Measurements from ENCODE around the gene PRKG2.

The PRKG2 gene

DNA sequence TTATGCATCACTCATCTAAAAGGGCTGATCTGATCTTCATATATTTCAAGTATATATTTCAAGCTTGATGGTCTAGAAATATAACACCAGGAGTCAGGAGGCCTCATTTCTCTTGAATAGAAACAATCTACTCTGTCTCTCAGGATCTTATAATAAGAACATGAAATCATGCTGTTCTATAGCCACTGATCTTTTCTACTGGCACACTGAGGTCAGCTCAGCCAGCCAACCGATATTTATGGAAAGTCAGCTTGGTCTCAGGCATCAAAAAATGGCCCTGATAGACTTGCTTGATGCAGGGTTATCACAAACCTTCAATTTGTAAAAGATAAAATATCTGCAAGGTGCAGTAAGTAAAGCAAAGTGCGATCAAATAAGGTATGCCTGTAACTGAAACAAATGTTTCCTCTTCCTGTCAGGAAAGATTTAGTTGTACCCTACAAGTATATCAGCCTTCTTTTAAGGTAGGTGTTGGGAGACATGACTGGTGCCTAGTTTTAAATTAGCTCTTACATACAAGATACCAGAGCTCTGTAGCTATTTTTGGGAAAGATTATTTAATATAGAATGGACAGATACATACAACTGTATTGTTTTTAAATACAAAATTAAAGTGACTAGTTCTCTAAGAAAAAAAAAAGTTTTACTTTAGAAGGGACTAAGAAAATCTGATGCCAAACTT lies 121.2 kb downstream of the PRKG2 start:
- no peak for DNase-seq (ENCODE audit: low read depth)

DNA sequence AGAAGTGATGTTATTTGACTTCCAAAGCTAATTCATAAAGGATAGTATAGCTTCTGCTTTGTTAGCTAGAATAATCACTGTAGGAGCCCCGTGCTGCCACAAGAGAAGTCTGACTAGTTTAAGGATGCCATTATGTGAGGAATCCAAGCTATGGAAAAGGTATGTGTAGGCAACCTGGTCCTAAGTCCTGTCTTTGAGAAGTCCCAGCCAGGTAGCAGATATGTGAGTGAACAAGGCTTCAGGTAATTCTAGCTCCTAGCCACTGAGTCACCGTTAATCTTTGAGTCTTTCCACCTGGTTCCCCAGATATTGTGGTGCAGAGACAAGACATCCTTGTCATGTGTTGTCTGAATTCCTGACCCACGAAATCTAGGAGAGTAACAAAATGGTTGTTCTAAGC lies 129.0 kb downstream of the PRKG2 start:
- DNase-seq (ENCODE audit: low read depth): no peak

DNA sequence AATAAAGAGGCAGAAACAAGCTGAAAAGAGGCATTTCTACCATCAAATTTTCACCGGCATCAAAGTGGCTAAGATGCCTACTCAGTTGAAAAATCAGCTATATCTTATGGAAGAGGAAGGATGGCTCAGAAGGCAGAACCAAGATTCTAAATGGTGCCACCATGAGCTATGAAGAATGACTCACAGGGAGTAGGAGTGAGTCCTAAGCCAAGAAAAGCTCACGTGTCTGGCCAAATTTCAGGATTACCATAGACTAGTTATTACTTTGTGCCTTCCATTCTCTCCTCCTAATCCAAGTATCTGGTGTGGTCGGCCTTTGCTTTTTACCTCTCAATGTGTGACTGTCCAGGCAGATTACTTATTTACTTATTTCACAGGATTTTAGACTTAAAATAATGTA lies 129.7 kb downstream of the PRKG2 start:
- DNase-seq (ENCODE audit: low read depth): no peak

DNA sequence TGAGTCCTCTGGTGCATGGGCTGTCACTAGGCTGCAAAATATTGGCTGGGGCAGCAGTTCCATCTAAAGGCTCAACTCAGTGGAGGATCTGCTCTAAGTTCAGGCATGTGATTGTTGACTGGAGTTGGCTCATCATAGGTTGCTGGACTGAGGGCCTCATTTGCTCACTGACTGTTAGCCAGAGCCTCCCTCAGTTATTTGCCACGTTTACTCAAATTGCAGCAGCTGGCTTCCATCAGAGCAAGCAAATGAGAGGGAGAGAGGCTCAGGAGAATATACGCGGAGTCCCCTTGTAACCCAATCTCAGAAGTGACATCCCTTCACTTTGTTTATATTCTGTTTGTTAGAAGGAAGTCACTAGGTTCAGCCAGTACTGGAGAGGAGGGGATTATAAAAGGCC lies 130.4 kb downstream of the PRKG2 start:
- DNase-seq (ENCODE audit: low read depth): peak; percentile 35

DNA sequence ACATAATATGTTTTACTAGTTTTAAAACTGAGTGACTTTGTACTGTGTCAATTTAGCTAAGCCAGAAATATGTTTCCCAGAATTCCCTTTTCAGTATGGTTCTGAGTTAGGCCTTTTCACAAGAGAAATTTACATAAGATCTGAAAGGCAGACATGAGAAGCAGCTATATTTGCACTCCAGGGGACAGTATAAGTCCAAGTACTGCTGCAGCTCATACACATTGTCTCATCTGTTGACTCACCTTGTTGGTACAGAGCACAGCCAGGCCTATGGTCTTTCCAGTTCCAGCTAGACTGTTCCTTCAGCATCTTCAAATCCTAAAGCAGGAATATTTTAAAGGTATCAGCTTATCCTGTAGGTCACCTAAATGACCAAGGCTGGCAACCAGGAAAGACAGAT lies 131.0 kb downstream of the PRKG2 start:
- peak; percentile 41 for DNase-seq (ENCODE audit: low read depth)

DNA sequence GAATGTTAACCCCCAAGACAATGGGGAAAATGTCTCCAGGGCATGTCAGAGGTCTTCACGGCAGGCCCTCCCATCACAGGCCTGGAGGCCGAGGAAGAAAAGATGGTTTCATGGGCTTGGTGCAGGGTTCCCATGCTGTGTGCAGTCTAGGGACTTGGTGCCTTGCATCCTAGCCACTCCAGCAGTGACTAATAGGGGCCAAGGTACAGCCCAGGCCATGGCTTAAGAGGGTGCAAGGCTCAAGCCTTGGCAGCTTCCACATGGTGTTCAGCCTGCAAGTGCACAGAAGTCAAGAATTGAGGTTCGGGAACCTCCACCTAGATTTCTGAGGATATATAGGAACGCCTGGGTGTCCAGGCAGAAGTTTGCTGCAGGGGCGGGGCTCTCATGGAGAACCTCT lies 133.9 kb downstream of the PRKG2 start:
- DNase-seq (ENCODE audit: low read depth): no peak

DNA sequence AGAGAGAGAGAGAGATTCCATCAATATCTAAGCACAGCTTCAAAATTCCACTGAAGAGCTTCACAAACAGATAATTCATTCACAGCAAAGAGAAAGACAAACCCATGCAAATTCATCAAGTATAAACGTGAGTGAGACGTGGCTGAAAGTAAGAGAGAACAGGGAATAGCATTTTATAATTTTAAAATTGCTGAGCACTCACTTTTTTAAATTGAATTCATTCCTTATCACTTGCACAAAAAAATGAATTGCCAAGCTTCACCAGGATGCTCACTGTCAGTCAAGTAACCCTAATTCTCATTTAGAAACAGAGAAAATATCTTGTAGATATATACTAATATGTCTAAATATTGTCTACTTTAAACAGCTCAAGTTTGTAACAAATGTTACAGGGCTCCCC lies 144.0 kb downstream of the PRKG2 start:
- DNase-seq (ENCODE audit: low read depth): no peak

DNA sequence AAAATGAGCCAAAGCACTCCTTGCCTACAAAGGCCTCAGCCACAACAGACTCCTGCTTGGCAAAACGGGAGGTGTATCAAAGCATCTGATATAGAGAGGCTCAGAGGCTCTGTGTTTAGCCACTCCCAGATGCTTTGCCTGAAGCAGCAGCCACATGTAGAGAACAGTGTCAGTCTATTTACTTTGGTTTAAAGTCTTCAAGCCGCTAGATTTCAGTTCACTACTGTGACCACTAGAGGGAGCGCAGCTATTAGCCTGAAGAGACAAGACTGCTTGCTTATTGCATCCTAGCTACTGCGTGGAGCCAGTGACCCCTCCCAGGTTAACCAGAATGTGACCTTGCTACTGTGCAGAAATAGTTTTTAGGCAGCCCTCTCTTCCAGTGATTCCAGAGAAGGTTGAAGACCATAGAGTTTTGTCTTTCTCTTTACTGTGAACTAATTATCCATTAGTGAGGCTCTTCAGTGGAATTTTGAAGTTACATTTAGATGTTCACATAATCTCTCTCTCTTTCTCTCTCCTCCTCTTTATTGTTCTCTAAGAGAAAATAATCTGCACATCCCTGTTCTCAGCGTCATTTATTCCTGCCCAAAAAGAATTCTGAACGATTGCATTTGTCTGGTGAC lies 145.2 kb downstream of the PRKG2 start:
- peak; percentile 81 for DNase-seq (ENCODE audit: low read depth)

DNA sequence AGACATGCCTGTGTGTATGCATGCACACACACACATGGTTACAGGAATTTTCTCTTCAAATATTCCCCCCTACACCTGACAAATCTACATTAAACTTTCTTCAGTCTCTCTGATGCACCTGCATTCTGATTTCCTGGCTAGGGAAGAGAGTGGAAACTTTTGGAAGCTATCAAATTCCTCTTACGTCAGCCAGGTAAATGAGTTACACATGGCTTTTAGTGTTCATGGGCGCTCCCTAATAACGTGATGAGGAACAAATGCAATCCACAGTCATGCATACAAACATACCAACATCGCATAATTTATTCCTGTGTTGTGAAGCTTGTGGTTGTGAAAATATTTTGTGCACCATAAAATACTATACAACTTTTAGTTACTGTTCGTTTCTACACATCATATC lies 149.6 kb downstream of the PRKG2 start:
- no peak for DNase-seq (ENCODE audit: low read depth)

DNA sequence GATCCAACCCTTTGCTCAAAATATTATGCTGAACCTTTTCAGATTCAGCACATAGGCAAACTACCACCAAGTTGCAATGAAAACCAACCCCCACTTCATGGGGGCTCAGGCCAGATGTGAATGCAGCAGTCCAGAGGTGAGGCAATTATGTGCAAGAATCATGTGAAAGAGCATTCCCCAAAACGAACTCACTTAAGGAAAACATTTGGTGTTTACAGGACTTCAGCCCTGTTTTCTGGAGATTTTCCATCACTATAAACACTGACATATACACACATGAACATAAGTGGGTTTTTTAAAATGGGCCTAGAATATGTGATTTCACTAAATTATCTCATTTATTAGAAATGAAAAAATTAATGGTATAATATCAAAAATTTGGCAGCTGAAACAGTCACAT lies 153.0 kb downstream of the PRKG2 start:
- DNase-seq (ENCODE audit: low read depth): no peak

DNA sequence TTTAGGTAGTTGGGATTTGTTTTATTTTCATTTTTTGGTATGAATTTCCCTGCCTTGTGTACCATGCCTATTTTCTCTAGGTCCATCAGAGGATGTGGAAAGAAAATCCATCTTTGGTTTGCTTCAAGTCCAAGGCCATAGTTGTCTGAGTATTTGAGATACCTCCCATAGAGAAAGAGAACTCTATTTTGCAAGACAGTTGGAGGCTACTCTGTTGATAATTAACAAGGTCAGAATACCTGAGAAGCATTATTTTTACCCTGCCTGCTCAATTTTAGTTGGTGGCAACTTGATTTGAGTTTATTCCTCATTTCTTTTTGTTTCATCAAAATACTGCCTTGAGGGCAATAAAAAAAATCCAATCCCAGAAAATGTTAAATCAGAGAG lies 153.7 kb downstream of the PRKG2 start:
- DNase-seq (ENCODE audit: low read depth): no peak

DNA sequence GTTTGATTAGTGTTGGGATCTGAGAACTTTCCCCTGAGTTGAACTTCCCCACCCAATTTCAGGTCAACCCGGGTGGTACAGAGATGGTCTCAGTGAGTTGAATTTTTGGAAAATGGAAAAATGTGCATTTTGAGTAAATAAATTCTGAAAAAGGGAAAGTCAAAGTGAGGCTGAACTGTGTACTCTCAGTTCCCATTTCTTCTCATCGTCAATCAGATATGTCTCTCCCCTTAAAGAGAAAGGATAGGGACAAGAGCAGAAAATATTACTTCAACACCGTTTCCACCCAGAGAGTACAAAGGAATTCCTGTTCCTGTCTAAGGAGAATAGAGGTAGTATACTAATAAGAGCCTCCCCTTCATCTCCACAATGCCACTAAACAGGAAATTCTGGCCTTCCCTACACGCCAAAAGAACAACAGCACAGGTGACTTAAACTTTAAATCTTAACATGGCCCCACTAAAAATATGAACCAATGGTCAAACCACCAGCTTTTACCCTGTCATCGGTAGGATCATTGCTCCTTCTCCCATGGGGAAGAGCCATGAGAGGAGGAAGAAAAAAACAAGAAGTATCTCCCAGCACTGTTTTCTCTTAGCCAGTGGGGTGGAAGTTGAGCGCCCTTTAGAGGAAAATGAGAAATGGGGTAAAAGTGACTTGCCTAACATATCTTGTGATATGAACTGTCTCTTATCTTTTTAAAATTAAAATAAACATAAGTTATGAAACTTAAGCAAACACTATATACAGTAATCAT lies 154.3 kb downstream of the PRKG2 start:
- DNase-seq (ENCODE audit: low read depth): no peak

DNA sequence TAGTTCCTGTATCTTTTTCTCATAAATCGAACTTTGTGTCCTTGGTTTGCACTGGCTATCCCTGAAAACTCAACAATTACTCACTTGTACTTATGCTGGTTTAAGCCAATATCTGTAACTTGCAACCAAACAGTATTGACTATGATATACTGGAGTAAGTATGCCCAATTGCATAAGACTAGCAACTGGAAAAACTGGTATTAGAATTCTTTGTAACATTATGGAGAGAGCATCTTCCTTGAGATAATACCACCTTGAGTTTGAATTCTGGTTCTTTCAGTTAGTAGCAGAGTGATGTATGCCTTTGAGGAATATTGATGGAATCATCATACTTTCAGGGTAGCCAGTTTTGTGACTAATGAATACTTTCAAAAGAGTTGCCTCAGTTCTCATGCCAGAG lies 156.4 kb downstream of the PRKG2 start:
- DNase-seq (ENCODE audit: low read depth): no peak

DNA sequence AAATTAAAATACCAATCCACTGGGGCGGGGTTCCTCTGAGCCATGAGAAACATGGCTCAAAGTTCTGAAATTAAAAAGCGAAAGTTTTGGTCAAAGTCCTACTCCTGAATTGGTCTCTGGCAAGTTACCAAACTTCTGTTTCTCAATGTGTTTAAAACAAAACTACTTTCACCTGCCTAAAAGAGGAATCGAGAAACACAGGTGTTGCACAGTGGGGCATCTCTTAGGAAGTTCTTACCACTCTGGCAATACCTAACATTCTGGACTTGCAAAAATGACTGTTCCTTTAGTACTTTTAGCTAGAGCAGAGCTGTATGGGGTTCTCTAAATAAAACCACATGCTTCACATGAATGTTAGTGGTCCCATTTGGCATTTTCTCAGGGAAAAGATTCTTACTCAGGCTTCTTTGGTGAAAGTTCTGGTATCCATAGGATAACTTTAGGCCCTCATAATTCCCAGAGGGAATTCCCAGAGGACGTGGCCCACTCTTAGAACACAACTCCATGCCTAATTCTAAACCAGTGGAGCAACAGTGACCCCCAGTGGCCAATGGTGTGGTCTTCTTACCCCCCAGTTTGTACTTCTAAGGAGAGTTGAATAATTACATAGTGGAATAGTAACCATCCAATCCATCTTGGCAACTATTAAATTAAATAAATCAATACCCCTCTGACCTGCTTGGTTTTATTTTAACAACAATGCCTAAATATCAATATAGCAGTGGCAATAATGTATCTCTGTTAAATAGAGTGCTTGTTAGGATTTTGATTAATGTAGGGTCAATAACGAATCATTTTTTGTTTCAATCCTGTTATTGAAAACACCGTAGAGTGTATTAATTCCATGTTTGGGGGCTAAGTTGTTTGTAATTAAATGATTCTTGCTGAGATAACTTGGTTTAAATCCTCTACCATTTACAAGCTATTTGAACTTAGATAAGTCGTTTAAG lies 162.6 kb downstream of the PRKG2 start:
- peak; percentile 27 for DNase-seq (ENCODE audit: low read depth)

DNA sequence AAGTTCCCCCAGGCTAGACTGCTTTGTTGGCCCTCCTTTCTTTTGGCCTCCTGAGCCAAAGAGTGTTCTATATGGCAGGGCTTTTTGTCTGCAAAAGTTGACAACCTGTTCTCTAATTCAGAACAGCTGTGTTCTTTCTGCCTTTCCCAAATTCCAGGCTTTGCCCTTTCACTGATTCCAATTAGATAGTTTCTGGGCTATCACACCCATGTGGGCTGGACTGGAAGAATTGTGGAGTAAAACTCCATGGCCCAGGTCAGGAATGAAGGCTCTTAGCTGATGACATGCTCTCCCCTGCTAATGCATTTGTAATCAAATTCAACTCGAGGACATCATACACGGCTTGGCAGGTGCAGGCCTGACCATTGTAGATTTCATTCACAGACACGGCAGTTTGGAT lies 165.1 kb downstream of the PRKG2 start:
- DNase-seq (ENCODE audit: low read depth): no peak

DNA sequence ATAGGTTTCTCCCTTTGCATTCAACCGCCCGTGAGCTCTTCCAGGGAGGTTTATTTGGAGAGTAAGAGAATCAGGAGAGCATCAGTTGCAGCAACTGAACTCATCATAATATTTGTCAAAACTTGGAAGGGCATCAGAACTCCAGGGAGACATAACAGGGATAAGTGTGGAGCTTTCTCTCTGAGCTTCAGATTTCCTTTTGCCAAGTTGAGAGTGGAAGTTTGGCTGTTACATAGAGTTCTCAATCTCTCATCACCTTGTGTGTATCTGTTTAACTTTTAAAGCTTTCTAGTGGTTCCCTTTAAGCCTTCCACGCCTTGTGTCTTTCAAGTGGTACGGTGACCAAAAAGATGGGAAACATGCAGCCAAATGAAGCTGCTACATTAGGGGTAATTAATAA lies 165.7 kb downstream of the PRKG2 start:
- DNase-seq (ENCODE audit: low read depth): no peak

DNA sequence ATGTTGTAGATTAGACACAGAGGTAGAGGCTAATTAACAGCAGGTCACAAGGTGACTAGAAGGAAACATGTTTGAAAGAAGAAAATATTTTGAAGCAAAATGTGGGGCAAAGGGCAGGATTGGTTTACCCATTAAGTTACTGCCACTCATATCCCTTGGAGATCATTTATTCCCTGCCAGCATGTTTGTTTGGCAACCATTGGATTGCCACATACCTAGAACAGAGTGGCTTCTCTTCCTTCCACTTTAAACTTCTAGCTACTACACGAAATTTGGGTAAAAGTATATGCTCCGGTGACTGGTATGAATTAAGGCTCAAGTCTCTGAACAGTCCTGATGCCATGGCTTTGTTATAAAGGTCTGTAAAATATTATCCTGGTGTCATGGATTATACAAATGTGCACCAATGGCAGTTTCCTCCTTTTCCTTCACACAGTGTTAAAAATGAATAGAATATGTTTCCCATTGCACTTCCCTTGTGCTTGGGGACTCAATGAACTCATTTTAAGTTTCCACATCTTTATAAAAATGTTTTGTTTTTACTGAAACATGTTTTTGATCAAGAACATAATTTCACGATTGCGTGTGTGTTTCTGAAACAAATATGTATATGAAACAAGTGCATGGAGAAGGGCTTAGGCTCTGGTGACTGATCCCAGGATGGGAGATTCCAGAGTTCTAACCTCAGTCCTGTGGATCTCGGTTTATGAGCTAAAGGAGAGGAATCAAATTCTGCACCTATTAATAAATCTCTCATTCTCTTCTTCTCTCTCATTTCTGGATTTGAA lies 172.2 kb downstream of the PRKG2 start:
- DNase-seq (ENCODE audit: low read depth): no peak

DNA sequence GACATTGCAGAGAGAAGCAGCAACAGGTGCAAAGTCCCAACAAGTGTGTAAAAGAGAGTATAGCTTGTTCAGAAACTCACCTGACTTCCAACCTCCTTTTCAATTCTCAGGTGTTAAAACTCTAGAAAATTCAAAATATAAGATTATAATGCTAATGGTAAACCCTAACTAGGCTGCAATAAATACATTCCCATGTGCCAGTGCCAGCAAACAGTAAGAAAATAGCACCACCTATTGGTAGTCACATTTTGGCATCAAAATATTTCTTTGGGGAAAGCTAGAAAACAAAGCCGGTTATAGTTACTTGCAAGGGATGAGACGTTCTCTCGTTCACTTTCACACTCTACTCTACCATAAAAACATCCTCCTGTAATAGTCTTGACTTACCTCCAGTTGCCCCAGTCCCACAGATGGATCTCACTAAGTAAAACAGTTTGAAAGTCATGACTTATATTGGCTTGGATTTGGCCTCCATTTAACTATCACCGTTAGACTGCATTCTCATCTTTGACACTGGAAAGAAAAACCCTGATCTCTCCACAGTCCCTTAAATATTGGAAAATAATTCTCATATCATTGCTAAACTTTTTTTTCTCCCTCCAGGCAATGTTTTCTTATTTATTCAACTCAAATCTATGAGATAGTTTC lies 174.9 kb downstream of the PRKG2 start:
- peak; percentile 30 for DNase-seq (ENCODE audit: low read depth)

DNA sequence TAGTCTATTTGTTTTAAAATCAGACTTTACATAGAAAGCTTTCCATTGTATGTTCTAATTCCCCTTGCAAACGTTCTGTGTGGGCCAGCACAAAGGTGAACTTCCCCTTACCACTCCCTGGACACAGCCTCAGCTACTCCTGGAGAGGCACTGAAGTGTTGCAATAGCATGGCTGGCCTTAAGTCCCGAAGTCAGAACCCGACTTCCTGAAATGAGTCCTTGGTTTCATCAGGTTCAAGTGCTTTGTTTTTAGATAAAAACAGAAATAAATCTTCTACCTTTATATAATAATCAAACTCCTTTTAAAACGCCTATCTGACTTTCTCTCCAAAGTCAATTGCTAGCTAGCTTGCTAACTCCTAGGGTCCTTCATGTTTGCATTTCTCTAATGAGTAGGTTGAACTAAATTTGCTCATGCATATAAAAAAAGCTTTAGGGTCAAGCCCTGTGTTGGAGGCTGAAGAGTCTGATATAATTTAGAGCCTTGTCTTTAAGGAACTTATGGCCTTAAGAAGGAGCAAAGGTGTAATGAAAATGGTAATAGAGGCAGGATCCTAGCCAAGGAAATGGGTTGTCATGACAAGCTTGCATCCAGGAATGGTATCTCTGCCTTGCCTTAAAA lies 175.6 kb downstream of the PRKG2 start:
- no peak for DNase-seq (ENCODE audit: low read depth)

DNA sequence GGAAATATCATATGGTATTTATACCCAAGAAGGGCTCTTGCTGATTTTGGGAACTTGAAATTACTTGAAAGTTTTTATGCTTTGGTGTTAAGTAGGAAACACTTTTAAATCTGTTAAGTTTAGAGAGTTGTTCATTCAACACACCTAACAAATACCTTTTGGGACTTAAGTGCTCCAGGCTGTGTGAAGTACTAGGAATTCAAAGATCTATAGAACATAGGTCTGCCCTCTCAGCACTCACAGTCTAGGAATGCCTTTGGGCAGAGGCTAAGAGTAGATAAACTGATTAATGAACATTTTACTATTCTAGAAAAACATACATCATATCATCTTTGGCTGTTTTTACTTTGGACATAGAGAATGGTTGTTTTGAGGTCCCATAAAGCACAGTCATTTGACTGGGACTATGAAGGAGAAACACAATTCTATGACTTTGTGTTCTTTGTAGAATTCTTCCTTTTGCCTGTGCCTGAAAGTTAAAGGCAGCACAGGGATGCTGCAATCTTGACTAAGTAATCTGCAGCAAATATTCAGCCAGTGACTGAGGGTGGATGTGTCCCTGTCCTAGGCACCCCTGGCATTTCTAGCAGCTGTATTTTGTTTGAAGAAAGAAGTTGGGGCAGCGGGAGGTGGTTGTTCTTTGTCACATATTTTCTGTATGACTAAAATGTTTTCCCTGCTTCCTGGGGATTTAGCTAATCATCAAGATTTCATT lies 176.2 kb downstream of the PRKG2 start:
- DNase-seq (ENCODE audit: low read depth): no peak

Measured in fibroblast of gingiva (primary cell).